Stimulated activated CD8-positive, alpha-beta memory T cell treated with anti-CD3 and anti-CD28 coated beads, Interleukin-4, amount 100 ng/mL, for 24 hours (primary cell): ENCODE measurements around the gene E2F4.

ENCODE experiments used
- DNase-seq: peaks from one replicate; pipeline ENCODE4 v3.0.0-alpha.2; 2020; ENCODE audit warnings: low read depth

The E2F4 gene

GRCh38 chr16:67190448-67191399 lies 1.2 kb upstream of the E2F4 start:
- DNase-seq = no peak

GRCh38 chr16:67191411-67191994 lies 452 bp upstream of the E2F4 start:
- no peak for DNase-seq

- DNase-seq = no peak
Observed at GRCh38 chr16:67192781-67193361, 916 bp downstream of the E2F4 start.

- no peak for DNase-seq
Observed at GRCh38 chr16:67193536-67193935, 1.6 kb downstream of the E2F4 start.

- DNase-seq = no peak
Observed at GRCh38 chr16:67194260-67194659, 2.3 kb downstream of the E2F4 start.

GRCh38 chr16:67195676-67196075 lies 3.7 kb downstream of the E2F4 start:
- no peak for DNase-seq

- DNase-seq = no peak
Observed at GRCh38 chr16:67196881-67197280, 4.9 kb downstream of the E2F4 start.

- no peak for DNase-seq
Observed at GRCh38 chr16:67197704-67198103, 5.7 kb downstream of the E2F4 start.

- no peak for DNase-seq
Observed at GRCh38 chr16:67198238-67198734, 6.3 kb downstream of the E2F4 start.

- DNase-seq = no peak
Observed at GRCh38 chr16:67199011-67199807, 7.3 kb downstream of the E2F4 start, which contains the start of gene ELMO3. TSS of gene ELMO3 (plus strand) at chr16:67199131. CDS start at chr16:67199327, 196 bp downstream.

- DNase-seq = no peak
Observed at GRCh38 chr16:67199808-67200198, 7.8 kb downstream of the E2F4 start.

GRCh38 chr16:67200491-67200890 lies 8.5 kb downstream of the E2F4 start:
- DNase-seq = no peak

- no peak for DNase-seq
Observed at GRCh38 chr16:67201411-67202345, 9.7 kb downstream of the E2F4 start.

GRCh38 chr16:67202426-67202825 lies 10.5 kb downstream of the E2F4 start:
- no peak for DNase-seq

- DNase-seq = no peak
Observed at GRCh38 chr16:67202956-67203493, 11.1 kb downstream of the E2F4 start.

- no peak for DNase-seq
Observed at GRCh38 chr16:67204076-67204475, 12.1 kb downstream of the E2F4 start.

- no peak for DNase-seq
Observed at GRCh38 chr16:67206129-67206837, 14.3 kb downstream of the E2F4 start.

- DNase-seq = no peak
Observed at GRCh38 chr16:67206838-67207248, 14.9 kb downstream of the E2F4 start.

GRCh38 chr16:67207249-67208091 lies 15.5 kb downstream of the E2F4 start:
- DNase-seq = no peak
